HepG2 (cell line): Measurements from ENCODE around the gene LRP10. TPM values are rescaled to one million over a fixed set of nuclear protein-coding genes. Genes with fewer than 3 reads are reported as not detected.

Experiments used
- ARNT2 ChIP-seq: sonication (generic); formaldehyde crosslinking; IDR thresholded peaks from 2 replicates; pipeline ENCODE4 v1.8.0; 2022; ENCODE audit warnings: mild to moderate bottlenecking, low read depth, missing genetic modification reagents, moderate library complexity
- ATAD3A ChIP-seq: sonication (generic); formaldehyde crosslinking; IDR thresholded peaks from 2 replicates; pipeline ENCODE4 v1.4.0; 2020; ENCODE audit warnings: missing genetic modification reagents
- BHLHE40 ChIP-seq: IDR thresholded peaks from 2 replicates; pipeline ENCODE4 v1.6.1; 2011; ENCODE audit warnings: low read length, improper control_type of control experiment
- FOXK2 ChIP-seq: fragments of 450-650 bp; IDR thresholded peaks from 2 replicates; pipeline ENCODE4 v1.6.1; 2016
- HNF4G ChIP-seq, 2 experiments: sonication (generic) in 1 of 2; formaldehyde crosslinking in 1 of 2; IDR thresholded peaks; 2 replicates each; pipeline versions ENCODE4 v1.4.0 to v1.6.1; 2011 to 2020; ENCODE audit warnings: borderline replicate concordance in 2 of 2, low read depth in 2 of 2, mild to moderate bottlenecking in 2 of 2, low read length in 1 of 2, missing genetic modification reagents in 1 of 2, moderate library complexity in 1 of 2
- NCOR1 ChIP-seq: fragments of 200-600 bp; sonication (generic); IDR thresholded peaks from 2 replicates; pipeline ENCODE4 v1.7.0; 2017; ENCODE audit warnings: antibody characterized with exemption, low read length, borderline replicate concordance
- NONO ChIP-seq, 2 experiments: fragments of 450-650 bp in 1 of 2; sonication (generic) in 1 of 2; formaldehyde crosslinking in 1 of 2; IDR thresholded peaks in 1 of 2; conservative IDR thresholded peaks in 1 of 2; 2 replicates each; pipeline versions ENCODE4 v1.6.1 to v1.8.0; 2017 to 2022; ENCODE audit warnings: mild to moderate bottlenecking in 1 of 2, missing genetic modification reagents in 1 of 2, moderate library complexity in 1 of 2
- PHF21A ChIP-seq: sonication (generic); formaldehyde crosslinking; IDR thresholded peaks from 2 replicates; pipeline ENCODE4 v1.5.0; 2020; ENCODE audit warnings: mild to moderate bottlenecking, missing genetic modification reagents
- SIX1 ChIP-seq: sonication (generic); formaldehyde crosslinking; IDR thresholded peaks from 2 replicates; pipeline ENCODE4 v1.4.0; 2020; ENCODE audit warnings: missing genetic modification reagents, borderline replicate concordance
- SNAPC2 ChIP-seq: sonication (generic); formaldehyde crosslinking; IDR thresholded peaks from 2 replicates; pipeline ENCODE4 v1.8.1; 2022; ENCODE audit warnings: mild to moderate bottlenecking, missing genetic modification reagents
- SPEN ChIP-seq: sonication (generic); formaldehyde crosslinking; IDR thresholded peaks from 2 replicates; pipeline ENCODE4 v1.5.1; 2020; ENCODE audit warnings: low read depth, mild to moderate bottlenecking, missing genetic modification reagents
- ZFP90 ChIP-seq: sonication (generic); formaldehyde crosslinking; IDR thresholded peaks from 2 replicates; pipeline ENCODE4 v1.8.0; 2022; ENCODE audit warnings: missing genetic modification reagents, mild to moderate bottlenecking, inconsistent platforms, borderline replicate concordance
- ZMAT3 ChIP-seq: sonication (generic); formaldehyde crosslinking; conservative IDR thresholded peaks from 2 replicates; pipeline ENCODE4 v1.7.0; 2021; ENCODE audit warnings: missing genetic modification reagents
- ZNF207 ChIP-seq: fragments of 450-650 bp; IDR thresholded peaks from 2 replicates; pipeline ENCODE4 v1.6.1; 2016; ENCODE audit warnings: antibody characterized with exemption, borderline replicate concordance
- ZNF441 ChIP-seq: sonication (generic); formaldehyde crosslinking; IDR thresholded peaks from 2 replicates; pipeline ENCODE4 v1.7.0; 2021; ENCODE audit warnings: missing genetic modification reagents, borderline replicate concordance
- ZNF550 ChIP-seq: sonication (generic); formaldehyde crosslinking; IDR thresholded peaks from 2 replicates; pipeline ENCODE4 v1.4.0; 2020; ENCODE audit warnings: mild to moderate bottlenecking, missing genetic modification reagents, borderline replicate concordance
- polyA plus RNA-seq, 8 experiments: library from polyadenylated mRNA; depleted of rRNA in 3 of 8; stranded (reverse) in 7 of 8; unstranded in 1 of 8; fragments of >200 nt; fragmentation: Illumina TruSeq in 4 of 8; extraction: Trizol in 4 of 8; gene quantifications; 2 replicates each; pipeline versions ENCODE4 v1.2.1 to v1.2.3, GENCODE V29; 2011 to 2016; ENCODE audit warnings: low read depth in 4 of 8, missing spikeins in 1 of 8, mixed read lengths in 1 of 8; ENCODE audit not compliant: insufficient read depth in 1 of 8
- total RNA-seq, 5 experiments: library from RNA; depleted of rRNA; stranded (reverse); fragments of >200 nt; fragmentation: Illumina TruSeq; extraction: Trizol; gene quantifications; 2 replicates each; pipeline ENCODE4 v1.2.3, GENCODE V29; 2016; ENCODE audit warnings: low read depth in 1 of 5
- TF ChIP-seq, protein P1 (sequence below): sonication (generic); formaldehyde crosslinking; IDR thresholded peaks from 2 replicates; pipeline ENCODE4 v1.4.0; 2020; ENCODE audit warnings: missing genetic modification reagents
- TF ChIP-seq, protein P2 (sequence below): IDR thresholded peaks from 2 replicates; pipeline ENCODE4 v1.6.1; 2016; ENCODE audit warnings: control low read depth
- TF ChIP-seq, protein P3 (sequence below): sonication (generic); formaldehyde crosslinking; IDR thresholded peaks from 2 replicates; pipeline ENCODE4 v1.4.0; 2020; ENCODE audit warnings: missing genetic modification reagents
- TF ChIP-seq, protein P4 (sequence below): sonication (generic); formaldehyde crosslinking; IDR thresholded peaks from 2 replicates; pipeline ENCODE4 v1.4.0; 2020; ENCODE audit warnings: missing genetic modification reagents

The LRP10 gene
- total and polyA plus RNA-seq, 2 of the 13 experiments (the other 11 are each of a cell fraction or from before 2014, with no cell fraction given): 16.9 to 45.2 TPM

DNA sequence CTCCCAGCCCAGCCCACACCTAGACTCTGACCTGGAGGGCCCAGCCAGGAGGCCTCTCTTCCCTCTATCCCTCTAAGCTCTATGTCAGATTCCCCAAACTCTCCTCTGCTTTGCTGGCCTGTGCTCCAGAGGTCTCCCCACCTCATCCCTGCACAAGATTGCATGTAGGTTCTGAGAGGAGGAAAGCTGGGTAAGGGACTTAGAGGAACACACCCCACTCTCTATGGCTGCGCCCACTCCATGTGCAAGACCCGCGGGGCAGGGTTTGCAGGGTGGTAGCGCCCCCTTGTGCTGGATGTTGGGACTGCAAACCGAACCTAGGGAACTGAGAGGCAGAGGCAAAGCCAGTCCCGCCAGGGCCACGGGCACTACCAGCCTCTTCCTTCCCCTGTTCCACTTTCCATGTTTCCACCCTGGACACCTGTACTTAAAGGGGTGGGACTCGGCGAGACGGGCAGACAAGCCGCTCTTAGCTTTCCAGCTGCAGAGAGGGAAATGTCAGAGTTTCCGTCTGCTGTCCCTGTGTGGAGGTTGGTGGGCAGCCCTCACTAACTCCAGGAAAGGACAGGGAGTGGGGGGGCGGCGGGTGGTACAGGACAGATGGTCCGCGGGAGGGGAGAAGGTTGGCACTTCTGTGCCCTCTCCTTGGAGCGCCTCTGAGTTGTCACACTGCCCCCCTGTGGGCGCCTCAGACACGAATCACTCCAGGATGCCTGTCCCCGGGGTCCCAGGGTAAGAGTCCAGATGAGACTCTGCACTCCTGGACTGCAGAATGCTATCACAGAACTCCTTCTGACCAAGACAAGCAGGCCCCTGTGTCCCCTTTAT is 18.4 kb upstream of the LRP10 start (continued):
- TF ChIP-seq HNF4G (IDR thresholded peaks at IDR 0.05; ENCODE audit: borderline replicate concordance, low read depth, low read length): peak; percentile 23
- TF ChIP-seq HNF4G (CRISPR knock-in tag; IDR thresholded peaks at IDR 0.05; ENCODE audit: borderline replicate concordance, low read depth): peak; percentile 59; the same call in 1 of the 2 replicates
- peak; percentile 94 for TF ChIP-seq ZFP90 (CRISPR knock-in tag)
- peak; percentile 60; the same call in 1 of the 2 replicates for TF ChIP-seq ARNT2 (CRISPR knock-in tag)
- peak; percentile 98 for TF ChIP-seq ZMAT3 (CRISPR knock-in tag)
- TF ChIP-seq SPEN: peak; percentile 65; the same call in 1 of the 2 replicates
- TF ChIP-seq, protein P1, sequence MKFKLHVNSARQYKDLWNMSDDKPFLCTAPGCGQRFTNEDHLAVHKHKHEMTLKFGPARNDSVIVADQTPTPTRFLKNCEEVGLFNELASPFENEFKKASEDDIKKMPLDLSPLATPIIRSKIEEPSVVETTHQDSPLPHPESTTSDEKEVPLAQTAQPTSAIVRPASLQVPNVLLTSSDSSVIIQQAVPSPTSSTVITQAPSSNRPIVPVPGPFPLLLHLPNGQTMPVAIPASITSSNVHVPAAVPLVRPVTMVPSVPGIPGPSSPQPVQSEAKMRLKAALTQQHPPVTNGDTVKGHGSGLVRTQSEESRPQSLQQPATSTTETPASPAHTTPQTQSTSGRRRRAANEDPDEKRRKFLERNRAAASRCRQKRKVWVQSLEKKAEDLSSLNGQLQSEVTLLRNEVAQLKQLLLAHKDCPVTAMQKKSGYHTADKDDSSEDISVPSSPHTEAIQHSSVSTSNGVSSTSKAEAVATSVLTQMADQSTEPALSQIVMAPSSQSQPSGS (CRISPR knock-in tag): peak; percentile 85; the same call in 1 of the 2 replicates
- TF ChIP-seq PHF21A (CRISPR knock-in tag): peak; percentile 89
- peak; percentile 55; the same call in 1 of the 2 replicates for TF ChIP-seq ATAD3A
- TF ChIP-seq, protein P2, sequence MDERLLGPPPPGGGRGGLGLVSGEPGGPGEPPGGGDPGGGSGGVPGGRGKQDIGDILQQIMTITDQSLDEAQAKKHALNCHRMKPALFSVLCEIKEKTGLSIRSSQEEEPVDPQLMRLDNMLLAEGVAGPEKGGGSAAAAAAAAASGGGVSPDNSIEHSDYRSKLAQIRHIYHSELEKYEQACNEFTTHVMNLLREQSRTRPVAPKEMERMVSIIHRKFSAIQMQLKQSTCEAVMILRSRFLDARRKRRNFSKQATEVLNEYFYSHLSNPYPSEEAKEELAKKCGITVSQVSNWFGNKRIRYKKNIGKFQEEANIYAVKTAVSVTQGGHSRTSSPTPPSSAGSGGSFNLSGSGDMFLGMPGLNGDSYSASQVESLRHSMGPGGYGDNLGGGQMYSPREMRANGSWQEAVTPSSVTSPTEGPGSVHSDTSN (CRISPR knock-in tag): no peak
- TF ChIP-seq, protein P3, sequence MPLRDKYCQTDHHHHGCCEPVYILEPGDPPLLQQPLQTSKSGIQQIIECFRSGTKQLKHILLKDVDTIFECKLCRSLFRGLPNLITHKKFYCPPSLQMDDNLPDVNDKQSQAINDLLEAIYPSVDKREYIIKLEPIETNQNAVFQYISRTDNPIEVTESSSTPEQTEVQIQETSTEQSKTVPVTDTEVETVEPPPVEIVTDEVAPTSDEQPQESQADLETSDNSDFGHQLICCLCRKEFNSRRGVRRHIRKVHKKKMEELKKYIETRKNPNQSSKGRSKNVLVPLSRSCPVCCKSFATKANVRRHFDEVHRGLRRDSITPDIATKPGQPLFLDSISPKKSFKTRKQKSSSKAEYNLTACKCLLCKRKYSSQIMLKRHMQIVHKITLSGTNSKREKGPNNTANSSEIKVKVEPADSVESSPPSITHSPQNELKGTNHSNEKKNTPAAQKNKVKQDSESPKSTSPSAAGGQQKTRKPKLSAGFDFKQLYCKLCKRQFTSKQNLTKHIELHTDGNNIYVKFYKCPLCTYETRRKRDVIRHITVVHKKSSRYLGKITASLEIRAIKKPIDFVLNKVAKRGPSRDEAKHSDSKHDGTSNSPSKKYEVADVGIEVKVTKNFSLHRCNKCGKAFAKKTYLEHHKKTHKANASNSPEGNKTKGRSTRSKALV (CRISPR knock-in tag): peak; percentile 82
- TF ChIP-seq ZNF441 (CRISPR knock-in tag): peak; percentile 93; the same call in 1 of the 2 replicates
- no peak for TF ChIP-seq ZNF207
- TF ChIP-seq NONO (IDR thresholded peaks at IDR 0.05): no peak
- peak; percentile 99 for TF ChIP-seq NONO (CRISPR knock-in tag; conservative IDR thresholded peaks at IDR 0.05)
- no peak for TF ChIP-seq FOXK2
- TF ChIP-seq, protein P4, sequence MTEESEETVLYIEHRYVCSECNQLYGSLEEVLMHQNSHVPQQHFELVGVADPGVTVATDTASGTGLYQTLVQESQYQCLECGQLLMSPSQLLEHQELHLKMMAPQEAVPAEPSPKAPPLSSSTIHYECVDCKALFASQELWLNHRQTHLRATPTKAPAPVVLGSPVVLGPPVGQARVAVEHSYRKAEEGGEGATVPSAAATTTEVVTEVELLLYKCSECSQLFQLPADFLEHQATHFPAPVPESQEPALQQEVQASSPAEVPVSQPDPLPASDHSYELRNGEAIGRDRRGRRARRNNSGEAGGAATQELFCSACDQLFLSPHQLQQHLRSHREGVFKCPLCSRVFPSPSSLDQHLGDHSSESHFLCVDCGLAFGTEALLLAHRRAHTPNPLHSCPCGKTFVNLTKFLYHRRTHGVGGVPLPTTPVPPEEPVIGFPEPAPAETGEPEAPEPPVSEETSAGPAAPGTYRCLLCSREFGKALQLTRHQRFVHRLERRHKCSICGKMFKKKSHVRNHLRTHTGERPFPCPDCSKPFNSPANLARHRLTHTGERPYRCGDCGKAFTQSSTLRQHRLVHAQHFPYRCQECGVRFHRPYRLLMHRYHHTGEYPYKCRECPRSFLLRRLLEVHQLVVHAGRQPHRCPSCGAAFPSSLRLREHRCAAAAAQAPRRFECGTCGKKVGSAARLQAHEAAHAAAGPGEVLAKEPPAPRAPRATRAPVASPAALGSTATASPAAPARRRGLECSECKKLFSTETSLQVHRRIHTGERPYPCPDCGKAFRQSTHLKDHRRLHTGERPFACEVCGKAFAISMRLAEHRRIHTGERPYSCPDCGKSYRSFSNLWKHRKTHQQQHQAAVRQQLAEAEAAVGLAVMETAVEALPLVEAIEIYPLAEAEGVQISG (CRISPR knock-in tag): peak; percentile 97
- TF ChIP-seq SNAPC2 (CRISPR knock-in tag): peak; percentile 80; the same call in 1 of the 2 replicates
- TF ChIP-seq SIX1: 0 out of 2 replicates have a peak, but pooled peaks have one; percentile 24
- peak; percentile 65 for TF ChIP-seq BHLHE40
- peak; percentile 49; the same call in 1 of the 2 replicates for TF ChIP-seq NCOR1
- peak; percentile 92 for TF ChIP-seq ZNF550 (CRISPR knock-in tag)
